Brain microvascular endothelial cell (primary cell): ENCODE measurements around the gene RAB6B.

Experiments used
- DNase-seq: peaks from one replicate; pipeline ENCODE4 v3.0.0-alpha.2; 2020
- H3K27ac ChIP-seq: fragments of 250-450 bp; sonication (Bioruptor Pico); 2 replicates; pipeline ENCODE4 v1.5.1; 2020; ENCODE audit warnings: mild to moderate bottlenecking, moderate library complexity
- H3K27me3 ChIP-seq: fragments of 250-450 bp; sonication (Bioruptor Pico); replicated peaks from 2 replicates; pipeline ENCODE4 v1.5.1; 2020; ENCODE audit warnings: mild to moderate bottlenecking
- H3K36me3 ChIP-seq: fragments of 250-450 bp; sonication (Bioruptor Pico); replicated peaks from 2 replicates; pipeline ENCODE4 v1.5.1; 2020; ENCODE audit warnings: mild to moderate bottlenecking
- H3K4me3 ChIP-seq: 2 replicates; pipeline ENCODE4 v1.5.1; 2011; ENCODE audit warnings: low read depth, mild to moderate bottlenecking, control low read depth, low read length, moderate library complexity
- in situ Hi-C: cut with HindIII; loops from 2 replicates; pipeline ENCODE4 v1.10.0; 2017; ENCODE audit warnings: low sequenced_read_pairs, low pct_ligation_motif_present
- TF ChIP-seq, protein P1 (sequence below): IDR thresholded peaks from 2 replicates; pipeline ENCODE4 v1.5.1; 2011; ENCODE audit warnings: low read depth, mild to moderate bottlenecking, moderate library complexity, low read length, control low read depth, inconsistent platforms; ENCODE audit errors: missing control alignments

The RAB6B gene

GRCh38 chr3:133905376-133905775, 9.7 kb upstream of the RAB6B start:
- TF ChIP-seq, protein P1, sequence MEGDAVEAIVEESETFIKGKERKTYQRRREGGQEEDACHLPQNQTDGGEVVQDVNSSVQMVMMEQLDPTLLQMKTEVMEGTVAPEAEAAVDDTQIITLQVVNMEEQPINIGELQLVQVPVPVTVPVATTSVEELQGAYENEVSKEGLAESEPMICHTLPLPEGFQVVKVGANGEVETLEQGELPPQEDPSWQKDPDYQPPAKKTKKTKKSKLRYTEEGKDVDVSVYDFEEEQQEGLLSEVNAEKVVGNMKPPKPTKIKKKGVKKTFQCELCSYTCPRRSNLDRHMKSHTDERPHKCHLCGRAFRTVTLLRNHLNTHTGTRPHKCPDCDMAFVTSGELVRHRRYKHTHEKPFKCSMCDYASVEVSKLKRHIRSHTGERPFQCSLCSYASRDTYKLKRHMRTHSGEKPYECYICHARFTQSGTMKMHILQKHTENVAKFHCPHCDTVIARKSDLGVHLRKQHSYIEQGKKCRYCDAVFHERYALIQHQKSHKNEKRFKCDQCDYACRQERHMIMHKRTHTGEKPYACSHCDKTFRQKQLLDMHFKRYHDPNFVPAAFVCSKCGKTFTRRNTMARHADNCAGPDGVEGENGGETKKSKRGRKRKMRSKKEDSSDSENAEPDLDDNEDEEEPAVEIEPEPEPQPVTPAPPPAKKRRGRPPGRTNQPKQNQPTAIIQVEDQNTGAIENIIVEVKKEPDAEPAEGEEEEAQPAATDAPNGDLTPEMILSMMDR = no peak
- in situ Hi-C loops = no loop called here
- no peak for DNase-seq
- Histone ChIP-seq H3K36me3 (no peaks in the 10 kb centered on the region), H3K27me3 (no peaks in the 10 kb centered on the region), H3K4me3 (no peak overlapping the region), H3K27ac (no peak overlapping the region)

- peaks cover 5% of the 10 kb centered on the region for H3K27me3 ChIP-seq
- in situ Hi-C loops = no loop called here
- TF ChIP-seq, protein P1 = no peak
Measured at GRCh38 chr3:133901847-133902246, 6.2 kb upstream of the RAB6B start.

GRCh38 chr3:133901083-133901482, 5.4 kb upstream of the RAB6B start:
- DNase-seq = no peak
- in situ Hi-C loops = no loop called here

More at GRCh38 chr3:133901847-133902246, 6.2 kb upstream of the RAB6B start:
- no peak overlapping the region for H3K27ac ChIP-seq
- no peak for DNase-seq
- no peak overlapping the region for H3K4me3 ChIP-seq
- H3K36me3 ChIP-seq = no peaks in the 10 kb centered on the region

DNA sequence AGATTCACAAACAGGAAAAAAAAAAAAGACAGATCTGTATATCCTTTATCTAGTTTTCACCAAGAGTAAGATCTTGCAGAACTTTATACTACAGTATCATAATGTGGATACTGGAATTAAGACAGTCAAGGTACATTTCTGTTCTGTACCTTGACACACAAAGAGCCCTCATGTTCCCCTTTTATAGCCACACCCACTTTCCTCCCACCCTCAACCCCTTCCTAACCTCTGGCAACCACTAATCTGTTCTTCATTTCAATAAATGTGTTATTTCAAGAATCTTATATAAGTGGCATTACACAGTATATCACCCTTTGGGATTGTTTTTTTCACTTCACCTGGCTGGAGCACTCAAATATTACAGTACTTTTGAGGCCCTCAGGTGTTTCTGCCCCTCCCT, 3.6 kb upstream of the RAB6B start:
- Histone ChIP-seq H3K36me3 (no peaks in the 10 kb centered on the region), H3K27ac (no peak overlapping the region), H3K4me3 (no peak overlapping the region), H3K27me3 (peaks cover 18% of the 10 kb centered on the region)
- in situ Hi-C loops = no loop called here
- no peak for DNase-seq
- TF ChIP-seq, protein P1 = no peak

More at GRCh38 chr3:133901083-133901482, 5.4 kb upstream of the RAB6B start:
- Histone ChIP-seq H3K4me3 (no peak overlapping the region), H3K36me3 (no peaks in the 10 kb centered on the region), H3K27ac (no peak overlapping the region), H3K27me3 (peaks cover 11% of the 10 kb centered on the region)
- TF ChIP-seq, protein P1 = peak; percentile 21

DNA sequence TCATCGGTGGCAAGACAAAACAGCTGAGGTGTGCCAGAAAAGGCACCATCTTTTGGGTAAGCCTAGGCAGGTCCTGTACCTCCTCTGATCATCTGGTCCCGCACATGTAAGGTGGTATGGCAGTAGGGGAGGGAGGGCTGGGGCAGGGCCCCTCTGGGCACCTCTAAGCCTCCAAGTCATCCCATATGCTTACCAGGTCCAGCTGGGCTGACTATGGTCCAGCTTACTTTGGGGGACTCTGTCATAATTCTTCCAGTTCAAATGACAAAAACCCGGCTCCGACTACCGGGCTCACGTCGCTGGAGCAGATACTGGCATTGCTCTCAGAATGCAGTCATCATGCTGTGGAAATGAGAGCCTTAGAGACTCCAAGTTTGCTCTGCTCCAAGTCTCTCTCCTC, 1.9 kb upstream of the RAB6B start:
- Histone ChIP-seq H3K36me3 (no peaks in the 10 kb centered on the region), H3K27me3 (peaks cover 19% of the 10 kb centered on the region), H3K27ac (no peak overlapping the region), H3K4me3 (no peak overlapping the region)
- in situ Hi-C loops = no loop called here
- TF ChIP-seq, protein P1 = no peak
- no peak for DNase-seq

DNA sequence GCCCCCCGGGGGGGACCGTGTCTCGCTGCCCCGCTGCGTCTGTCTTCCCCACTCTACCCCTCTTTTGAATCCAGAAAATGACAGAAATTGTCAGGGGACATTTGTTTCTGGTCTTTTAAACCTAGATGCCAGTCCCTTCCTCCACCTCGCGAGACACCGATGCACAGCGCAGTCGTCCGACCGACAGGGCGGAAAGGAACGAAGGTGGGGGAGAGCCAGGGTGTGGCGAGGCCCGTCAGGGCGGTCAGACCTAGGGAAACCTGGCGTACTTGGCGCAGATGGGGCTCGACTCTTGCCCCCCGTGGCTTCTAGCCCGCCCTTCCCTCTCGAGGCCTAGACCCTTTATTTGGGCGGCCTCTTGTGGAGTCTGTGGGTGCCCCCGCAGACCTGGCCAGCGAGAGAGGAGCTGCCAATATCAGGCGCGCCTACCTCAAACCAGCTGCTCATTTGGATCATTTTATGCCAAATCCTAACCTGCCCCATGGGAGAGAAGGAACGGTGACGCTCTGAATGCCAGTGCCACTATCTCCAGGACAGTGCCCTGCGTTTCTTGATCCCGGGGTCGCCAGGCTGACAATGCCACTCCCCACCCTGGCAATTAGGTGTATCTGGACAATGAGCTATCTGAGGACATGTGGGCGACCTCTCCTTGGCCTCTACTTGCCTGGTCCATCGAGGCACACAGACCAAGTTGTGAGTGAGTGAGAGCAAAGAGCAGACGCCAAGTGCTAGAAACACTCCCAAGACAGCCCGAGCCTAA, 500 bp upstream of the RAB6B start:
- no peak overlapping the region for H3K27ac ChIP-seq
- TF ChIP-seq, protein P1 = no peak
- DNase-seq = no peak
- peak overlapping the region; percentile 63 for H3K4me3 ChIP-seq
- H3K36me3 ChIP-seq = no peaks in the 10 kb centered on the region
- H3K27me3 ChIP-seq = peaks cover 19% of the 10 kb centered on the region
- in situ Hi-C loops = no loop called here
